Stimulated activated CD4-positive, alpha-beta T cell treated with anti-CD3 and anti-CD28 coated beads, Interleukin-12 subunit alpha, Interleukin-12 subunit beta, amount 100 ng/mL, for 4 hours (primary cell): ENCODE measurements around the gene N4BP3.

Experiments
- DNase-seq: peaks from one replicate; pipeline ENCODE4 v3.0.0-alpha.2; 2020

Gene N4BP3

GRCh38 chr5:178152491-178153444 lies 39.4 kb downstream of the N4BP3 start:
- no peak for DNase-seq

- peak; percentile 98 for DNase-seq
These were observed 40.4 kb downstream of the N4BP3 start, which contains the start of gene NHP2 for GRCh38 chr5:178153530-178154340. NHP2 (minus strand) TSS chr5:178153885; CDS start chr5:178153817, 68 bp downstream.

- no peak for DNase-seq
These were observed 41.7 kb downstream of the N4BP3 start for GRCh38 chr5:178155065-178155464.

GRCh38 chr5:178160176-178160575 lies 46.8 kb downstream of the N4BP3 start:
- DNase-seq, result no peak

- no peak for DNase-seq
These were observed 49.1 kb downstream of the N4BP3 start for GRCh38 chr5:178162481-178162880.

- peak; percentile 94 for DNase-seq
These were observed 50.7 kb downstream of the N4BP3 start for GRCh38 chr5:178163772-178164735.

- DNase-seq, result no peak
These were observed 52.2 kb downstream of the N4BP3 start for GRCh38 chr5:178165581-178165980.

GRCh38 chr5:178170455-178170854 lies 57.1 kb downstream of the N4BP3 start:
- no peak for DNase-seq

GRCh38 chr5:178174456-178174855 lies 61.1 kb downstream of the N4BP3 start:
- no peak for DNase-seq
